Putamen (tissue), 1 donor: Measurements from ENCODE around the gene TMEM170A.
"Not testable (repeated sequence)": the region's sequence is repeated elsewhere in the genome, so short reads cannot be mapped to it uniquely, and the experiment has no call there.

ENCODE experiments used
- DNase-seq: peaks from one replicate; pipeline ENCODE4 v3.0.0-alpha.2; 2016; ENCODE audit warnings: low spot score

The TMEM170A gene

DNA sequence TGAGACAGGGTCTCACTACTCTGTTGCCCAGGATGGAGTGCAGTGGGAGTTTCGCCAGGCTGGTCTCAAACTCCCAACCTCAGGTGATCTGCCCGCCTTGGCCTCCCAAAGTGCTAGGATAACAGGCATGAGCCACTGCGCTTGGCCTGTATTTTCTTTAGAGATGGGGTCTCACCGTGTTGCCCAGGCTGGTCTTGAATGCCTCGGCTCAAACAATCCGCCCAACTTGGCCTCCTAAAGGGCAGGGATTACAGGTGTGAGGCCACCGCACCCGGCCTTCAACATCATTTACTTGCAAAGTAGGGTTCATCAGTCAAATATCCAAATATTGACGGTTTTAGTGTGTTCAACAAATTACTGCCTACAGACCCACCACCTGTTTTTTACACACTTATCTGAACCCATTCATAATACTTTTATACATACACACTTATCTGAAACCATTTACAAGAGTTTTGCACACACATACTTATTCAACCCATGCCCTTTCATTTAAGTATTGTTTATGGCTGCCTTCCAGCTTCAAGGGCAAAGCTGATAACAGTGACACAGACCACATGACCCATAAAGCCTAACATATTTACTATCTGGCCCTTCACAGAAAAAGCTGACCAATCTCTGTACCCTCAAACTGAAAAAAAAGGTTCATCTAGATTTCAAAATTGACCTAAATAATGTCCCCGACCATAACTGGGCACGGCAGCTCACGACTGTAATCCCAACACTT, 11.9 kb downstream of the TMEM170A start:
- DNase-seq = no peak

GRCh38 chr16:75446416-75446815, 18.1 kb downstream of the TMEM170A start:
- DNase-seq = no peak

- DNase-seq = no peak
Measured at GRCh38 chr16:75445298-75445697, 19.2 kb downstream of the TMEM170A start.

DNA sequence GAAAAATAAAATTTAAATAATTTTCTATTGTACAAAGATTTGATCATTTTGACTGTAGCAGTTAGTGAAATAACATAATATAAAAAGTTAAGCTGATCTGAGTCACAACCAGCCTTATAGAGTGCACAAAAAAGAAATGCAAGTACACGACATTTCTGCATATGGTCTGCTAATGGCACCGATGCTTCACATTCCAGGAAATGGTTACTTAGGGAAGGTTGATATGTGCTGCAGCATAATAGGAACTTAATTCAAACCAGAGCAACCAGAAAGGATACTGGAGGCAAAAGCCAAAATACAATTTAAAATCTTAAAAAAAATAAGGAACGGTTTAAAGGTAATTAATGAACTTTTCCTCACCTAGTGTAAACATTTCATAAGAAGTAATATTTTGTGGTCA, 21.2 kb downstream of the TMEM170A start:
- DNase-seq = no peak

- DNase-seq = peak; percentile 88
Measured at GRCh38 chr16:75433732-75434413, 30.6 kb downstream of the TMEM170A start.

DNA sequence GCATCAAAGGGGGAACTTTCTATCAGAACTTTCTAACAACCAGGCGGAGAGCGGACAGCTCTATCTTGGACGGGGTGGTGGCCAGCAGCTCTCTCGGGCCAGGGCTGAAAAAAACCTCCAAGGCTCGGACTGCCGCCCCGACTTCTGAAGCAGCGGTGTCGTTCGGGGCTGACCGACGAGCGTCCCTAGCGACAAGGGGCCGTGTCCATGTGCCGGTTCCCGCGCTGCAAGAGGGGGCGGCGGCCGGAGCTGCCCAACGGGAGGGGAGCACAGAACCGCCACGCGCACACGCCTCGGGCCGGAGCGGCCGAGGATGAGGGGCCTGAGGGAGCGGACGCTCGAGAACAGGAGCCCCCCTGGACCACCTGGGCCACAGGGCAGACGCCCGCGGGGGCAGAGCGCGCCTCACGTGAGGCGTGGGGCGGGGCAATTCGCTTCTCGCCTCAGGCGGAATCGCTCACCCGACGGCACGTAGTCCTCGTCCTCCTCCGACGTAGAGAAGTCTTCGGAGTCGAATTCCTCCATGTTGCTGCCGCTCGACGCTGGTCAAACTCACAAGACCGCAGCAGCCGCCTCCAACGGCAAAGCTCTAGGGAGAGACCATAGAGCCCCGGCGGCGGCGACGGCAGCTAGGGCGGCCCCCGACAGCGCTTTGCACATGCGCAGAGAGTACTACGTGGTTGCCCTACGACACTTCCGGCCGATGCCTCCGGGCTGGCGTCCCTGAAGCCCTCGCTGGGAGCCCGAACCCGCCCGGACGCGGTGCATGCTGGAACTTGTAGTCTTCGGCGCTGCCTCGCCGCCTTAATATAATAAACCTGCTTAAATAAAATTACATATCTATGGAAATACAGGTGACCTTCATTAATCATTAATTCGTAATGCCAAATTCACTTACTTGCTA, 31.4 kb downstream of the TMEM170A start, which contains the start of gene CFDP1:
Gene CFDP1, minus strand, starts transcription at position 676 of the 904 bp plus-strand sequence. Its CDS starts 151 bp downstream, at position 525.
- DNase-seq = peak; percentile 96

GRCh38 chr16:75429621-75430403, 34.7 kb downstream of the TMEM170A start:
- no peak for DNase-seq

DNA sequence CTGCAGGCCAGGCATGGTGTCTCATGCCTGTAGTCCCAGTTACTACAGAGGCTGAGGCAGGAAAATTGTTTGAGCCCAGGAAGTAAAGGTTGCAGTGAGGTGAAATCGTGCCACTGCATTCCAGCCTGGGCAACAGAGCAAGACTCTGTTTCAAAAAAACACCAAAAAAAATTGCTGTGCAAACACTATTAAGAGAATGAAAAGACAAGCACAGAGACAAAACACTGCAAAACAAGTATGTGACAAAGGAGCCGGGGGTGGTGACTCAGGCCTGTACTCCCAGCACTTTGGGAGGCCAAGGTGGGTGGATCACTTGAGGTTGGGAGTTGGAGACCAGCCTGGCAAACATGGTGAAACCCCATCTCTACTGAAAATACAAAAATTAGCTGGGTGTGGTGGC, 38.0 kb downstream of the TMEM170A start:
- not testable (repeated sequence) for DNase-seq

DNA sequence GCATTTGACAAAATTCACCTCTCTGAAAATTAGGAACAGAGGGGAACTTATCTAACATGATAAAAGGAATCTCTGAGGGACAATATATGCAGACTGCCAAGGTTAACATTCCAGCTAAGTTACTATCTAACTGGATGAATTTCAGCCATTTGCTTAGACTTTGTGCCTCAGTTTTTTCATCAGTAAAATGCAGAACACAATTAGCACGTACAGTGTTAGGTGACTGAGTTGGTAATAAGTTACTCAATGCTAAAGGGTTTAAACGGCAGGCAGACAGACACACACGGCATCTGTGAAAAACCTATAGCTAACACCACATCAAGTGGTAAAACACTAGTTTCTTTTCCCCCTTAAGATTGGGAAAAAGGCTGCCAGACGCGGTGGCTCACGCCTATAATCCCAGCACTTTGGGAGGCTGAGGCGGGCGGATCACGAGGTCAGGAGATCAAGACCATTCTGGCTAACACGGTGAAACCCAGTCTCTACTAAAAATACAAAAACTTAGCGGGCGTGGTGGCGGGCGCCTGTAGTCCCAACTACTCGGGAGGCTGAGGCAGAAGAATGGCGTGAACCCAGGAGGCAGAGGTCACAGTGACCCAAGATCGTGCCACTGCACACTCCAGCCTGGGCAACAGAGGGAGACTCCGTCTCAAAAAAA, 40.3 kb downstream of the TMEM170A start:
- DNase-seq = not testable (repeated sequence)

- DNase-seq = no peak
Measured at GRCh38 chr16:75423723-75424104, 40.8 kb downstream of the TMEM170A start.

DNA sequence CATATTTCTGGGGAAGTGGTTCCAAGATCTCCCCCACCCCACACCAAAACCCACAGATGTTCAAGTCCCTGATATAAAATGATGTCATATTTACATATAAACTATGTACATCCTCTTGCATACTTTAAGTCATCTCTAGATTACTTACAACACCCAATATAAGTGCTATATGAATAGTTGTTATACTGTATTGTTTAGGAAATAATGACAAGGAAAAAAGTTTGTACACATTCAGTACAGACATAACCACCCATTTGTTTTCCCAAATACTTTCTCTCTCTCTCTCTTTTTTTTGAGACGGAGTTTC, 42.7 kb downstream of the TMEM170A start:
- DNase-seq = no peak

DNA sequence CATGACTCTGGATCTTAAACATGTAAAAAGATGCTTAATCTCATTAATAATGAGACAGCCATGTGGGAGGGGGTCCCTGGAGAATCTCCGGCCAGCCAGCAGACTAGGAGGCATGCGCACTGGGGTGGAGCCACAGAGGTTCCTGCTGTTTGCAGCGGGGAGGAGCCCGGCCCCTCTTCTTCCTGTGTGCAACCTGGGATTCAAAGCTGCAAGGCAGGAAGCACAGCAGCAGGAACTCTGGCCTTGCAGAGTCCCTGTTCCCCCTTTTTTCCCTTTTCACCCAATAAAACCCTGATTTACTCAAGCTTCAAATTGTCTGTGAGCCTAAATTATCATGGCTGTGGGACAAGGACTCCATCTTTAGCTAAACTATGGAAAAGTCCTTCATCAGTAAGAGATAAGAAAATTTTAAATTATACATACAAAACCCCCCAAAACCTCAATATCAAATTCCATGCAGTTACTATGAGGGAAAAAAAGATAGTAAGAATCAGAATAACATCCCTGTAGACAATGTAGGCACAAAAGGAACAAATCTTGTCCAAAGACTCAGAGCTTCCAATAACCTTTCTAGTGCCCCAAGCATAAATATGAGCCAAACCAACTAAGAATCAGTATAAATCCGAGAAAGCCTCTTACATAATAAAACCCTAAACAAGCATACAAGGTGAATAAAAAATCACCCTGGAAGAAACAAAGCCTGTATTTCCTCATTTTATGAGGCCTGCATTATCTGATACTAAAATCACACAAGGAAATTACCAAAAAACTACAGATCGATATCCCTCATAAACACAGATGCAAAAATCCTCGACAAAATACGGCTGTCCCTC, 43.3 kb downstream of the TMEM170A start:
- no peak for DNase-seq

DNA sequence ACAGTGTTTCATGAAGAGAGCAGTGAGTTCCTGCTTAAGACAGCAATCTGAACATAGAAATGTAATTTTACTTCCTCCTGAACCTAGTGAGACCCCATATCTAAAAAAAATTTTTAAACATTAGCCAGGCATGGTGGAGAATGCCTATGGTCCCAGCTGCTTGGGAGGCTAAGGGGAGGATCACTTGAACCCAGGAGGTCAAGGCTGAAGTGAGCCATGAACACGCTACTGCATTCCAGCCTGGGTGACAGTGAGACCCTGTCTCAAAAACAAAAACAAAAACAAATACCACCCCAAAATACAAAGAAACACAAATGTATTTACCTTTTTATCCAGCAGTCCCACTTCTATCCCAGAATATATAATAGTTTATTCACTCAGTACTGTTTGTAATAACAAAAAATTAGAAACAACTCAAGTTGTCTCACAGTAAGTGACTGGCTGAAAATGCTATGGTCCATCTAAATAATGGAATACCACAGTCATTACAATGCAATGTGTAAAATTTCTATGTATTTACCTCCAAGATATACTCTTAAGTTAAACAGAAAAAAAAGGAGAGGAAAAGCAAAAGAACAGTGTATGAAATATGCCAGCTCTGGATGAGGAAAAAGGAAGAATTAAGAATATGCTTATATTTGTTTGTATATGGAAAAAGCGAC, 47.5 kb downstream of the TMEM170A start:
- no peak for DNase-seq

DNA sequence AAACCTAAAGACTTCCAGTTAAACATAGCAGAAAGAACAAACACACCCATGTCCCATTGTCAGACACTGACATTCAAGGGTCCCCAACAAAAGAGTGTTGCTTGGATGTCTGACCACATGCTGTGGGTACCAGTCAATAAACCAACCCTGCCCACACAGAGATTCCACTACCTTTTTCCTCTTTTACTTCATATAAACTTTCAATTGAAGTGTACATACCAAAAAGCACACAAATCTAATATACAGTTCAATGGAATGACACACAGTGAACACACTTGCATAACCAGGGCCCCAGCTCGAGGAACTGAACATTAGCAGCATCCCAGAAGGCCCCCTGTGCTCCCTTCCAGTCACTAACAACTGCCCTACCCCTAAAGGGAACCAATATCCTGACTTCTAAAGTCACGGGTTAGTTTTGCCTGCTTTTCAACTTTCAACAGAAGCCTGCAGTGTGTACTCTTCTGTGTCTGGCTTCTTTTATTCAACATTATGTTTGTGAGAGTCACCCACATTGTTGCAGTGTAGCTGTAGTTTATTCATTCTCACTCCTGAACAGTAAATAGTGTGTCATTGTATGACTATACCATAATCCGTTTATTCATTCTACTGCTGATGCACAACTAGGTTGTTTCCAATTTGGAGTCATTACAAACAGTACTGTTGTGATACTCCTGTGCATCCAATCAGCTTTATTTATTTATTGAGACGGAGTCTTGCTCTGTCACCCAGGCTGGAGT, 49.2 kb downstream of the TMEM170A start:
- DNase-seq = no peak

DNA sequence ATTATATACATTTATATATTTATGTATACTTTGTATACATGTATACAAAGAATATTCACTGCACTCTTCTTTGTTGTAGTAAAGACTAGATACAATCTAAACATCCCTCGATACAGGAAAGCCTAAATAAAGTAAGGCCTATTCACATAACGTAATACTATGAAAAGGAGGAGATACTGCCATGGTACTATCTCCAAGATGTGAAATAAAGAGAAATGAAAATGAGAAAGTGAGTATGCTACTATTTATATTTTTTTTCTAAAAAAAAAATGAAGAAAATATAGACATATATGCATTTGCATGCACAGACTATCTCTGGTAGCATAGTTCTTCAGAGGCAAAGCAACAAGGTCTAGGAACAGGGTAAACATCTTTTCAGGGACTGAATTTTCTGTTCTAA, 50.5 kb downstream of the TMEM170A start:
- no peak for DNase-seq

- DNase-seq = no peak
Measured at GRCh38 chr16:75406943-75407342, 57.5 kb downstream of the TMEM170A start.

GRCh38 chr16:75402821-75403475, 61.5 kb downstream of the TMEM170A start:
- DNase-seq = no peak

GRCh38 chr16:75402159-75402820, 62.2 kb downstream of the TMEM170A start:
- no peak for DNase-seq
